DND-41 (cell line): Measurements from ENCODE around the gene ZFP91.

ENCODE experiments used
- EZH2 ChIP-seq: IDR thresholded peaks from 3 replicates; pipeline ENCODE4 v1.6.1; 2012; ENCODE audit warnings: borderline replicate concordance, low read depth, mild to moderate bottlenecking, moderate library complexity, low read length, inconsistent platforms; ENCODE audit not compliant: severe bottlenecking
- TF ChIP-seq, protein P1 (sequence below): IDR thresholded peaks from 2 replicates; pipeline ENCODE4 v1.5.1; 2012; ENCODE audit warnings: borderline replicate concordance, low read length, moderate library complexity, mild to moderate bottlenecking; ENCODE audit not compliant: poor library complexity, severe bottlenecking; ENCODE audit errors: extremely low read depth

DNA sequence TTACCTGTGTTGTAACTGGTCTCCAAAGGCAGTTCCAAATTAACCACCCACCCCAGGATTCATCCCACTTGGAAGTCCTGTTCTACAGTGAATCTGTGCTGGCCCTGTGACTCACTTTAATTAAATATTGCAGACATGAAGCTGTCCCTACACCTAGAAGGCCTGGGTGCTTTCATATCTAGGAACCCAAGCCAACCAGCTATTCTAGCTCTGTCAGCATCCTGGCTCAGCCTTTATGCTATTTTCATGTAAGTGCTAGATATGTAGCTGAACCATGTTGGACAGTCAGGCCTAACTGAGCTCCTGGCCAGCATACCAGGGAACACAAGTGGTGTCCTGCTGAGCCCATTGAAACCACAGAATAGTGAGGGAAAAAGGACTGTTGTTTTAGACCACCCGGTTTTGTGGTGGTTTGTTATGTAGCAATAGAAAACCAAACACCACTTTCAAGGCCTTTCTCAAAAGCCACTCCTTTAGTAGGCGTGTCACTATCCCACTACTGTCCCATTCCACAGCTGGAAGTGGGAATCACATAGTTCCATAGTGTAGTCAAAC lies 73.9 kb downstream of the ZFP91 start:
- TF ChIP-seq, protein P1, sequence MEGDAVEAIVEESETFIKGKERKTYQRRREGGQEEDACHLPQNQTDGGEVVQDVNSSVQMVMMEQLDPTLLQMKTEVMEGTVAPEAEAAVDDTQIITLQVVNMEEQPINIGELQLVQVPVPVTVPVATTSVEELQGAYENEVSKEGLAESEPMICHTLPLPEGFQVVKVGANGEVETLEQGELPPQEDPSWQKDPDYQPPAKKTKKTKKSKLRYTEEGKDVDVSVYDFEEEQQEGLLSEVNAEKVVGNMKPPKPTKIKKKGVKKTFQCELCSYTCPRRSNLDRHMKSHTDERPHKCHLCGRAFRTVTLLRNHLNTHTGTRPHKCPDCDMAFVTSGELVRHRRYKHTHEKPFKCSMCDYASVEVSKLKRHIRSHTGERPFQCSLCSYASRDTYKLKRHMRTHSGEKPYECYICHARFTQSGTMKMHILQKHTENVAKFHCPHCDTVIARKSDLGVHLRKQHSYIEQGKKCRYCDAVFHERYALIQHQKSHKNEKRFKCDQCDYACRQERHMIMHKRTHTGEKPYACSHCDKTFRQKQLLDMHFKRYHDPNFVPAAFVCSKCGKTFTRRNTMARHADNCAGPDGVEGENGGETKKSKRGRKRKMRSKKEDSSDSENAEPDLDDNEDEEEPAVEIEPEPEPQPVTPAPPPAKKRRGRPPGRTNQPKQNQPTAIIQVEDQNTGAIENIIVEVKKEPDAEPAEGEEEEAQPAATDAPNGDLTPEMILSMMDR, result no peak
- no peak for TF ChIP-seq EZH2
